ENCODE results near the gene OSBPL5.

- TF ChIP-seq TCF12 (IDR thresholded peaks at IDR 0.05; ENCODE audit: low read depth) (no peak), REST (IDR thresholded peaks at IDR 0.05; ENCODE audit: low read depth) (no peak), MAX (IDR thresholded peaks at IDR 0.05) (no peak), FOXM1 (IDR thresholded peaks at IDR 0.05; ENCODE audit: borderline replicate concordance, low read depth) (no peak), CEBPB (IDR thresholded peaks at IDR 0.05) (no peak), YY1 (IDR thresholded peaks at IDR 0.05; ENCODE audit: low read depth) (no peak), EP300 (IDR thresholded peaks at IDR 0.05; ENCODE audit: borderline replicate concordance) (no peak), EGR1 (IDR thresholded peaks at IDR 0.05) (no peak), TAF1 (IDR thresholded peaks at IDR 0.05; ENCODE audit: low read depth) (no peak), RAD21 (IDR thresholded peaks at IDR 0.05; ENCODE audit: low read depth) (no peak), TEAD4 (IDR thresholded peaks at IDR 0.05) (no peak), NFIC (IDR thresholded peaks at IDR 0.05) (no peak)
Observed at GRCh38 chr11:3140291-3140603, 24.9 kb downstream of the OSBPL5 start.

All from Ishikawa (cell line).